Measurements from ENCODE around the gene KCTD16.

DNA sequence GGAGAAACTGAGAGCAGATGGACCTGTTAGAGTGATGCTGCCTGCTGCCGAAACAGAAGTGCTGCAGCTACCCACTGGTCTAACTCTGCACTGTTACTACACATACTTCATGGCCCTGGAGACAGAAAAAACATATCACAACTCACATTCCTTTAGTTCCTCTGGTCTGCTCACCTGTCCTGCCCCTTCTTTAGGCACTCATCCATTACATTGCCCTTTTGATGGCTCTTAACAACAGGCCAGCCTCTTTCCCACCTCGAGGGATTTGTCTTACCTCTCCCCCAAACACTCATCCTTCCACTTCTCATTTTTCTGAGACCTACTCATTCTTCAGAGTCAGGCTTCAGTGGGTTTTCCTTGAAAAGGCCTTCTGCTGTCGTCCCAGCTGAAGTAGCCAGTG is 49.2 kb downstream of the KCTD16 start:
- TF ChIP-seq, protein P1, sequence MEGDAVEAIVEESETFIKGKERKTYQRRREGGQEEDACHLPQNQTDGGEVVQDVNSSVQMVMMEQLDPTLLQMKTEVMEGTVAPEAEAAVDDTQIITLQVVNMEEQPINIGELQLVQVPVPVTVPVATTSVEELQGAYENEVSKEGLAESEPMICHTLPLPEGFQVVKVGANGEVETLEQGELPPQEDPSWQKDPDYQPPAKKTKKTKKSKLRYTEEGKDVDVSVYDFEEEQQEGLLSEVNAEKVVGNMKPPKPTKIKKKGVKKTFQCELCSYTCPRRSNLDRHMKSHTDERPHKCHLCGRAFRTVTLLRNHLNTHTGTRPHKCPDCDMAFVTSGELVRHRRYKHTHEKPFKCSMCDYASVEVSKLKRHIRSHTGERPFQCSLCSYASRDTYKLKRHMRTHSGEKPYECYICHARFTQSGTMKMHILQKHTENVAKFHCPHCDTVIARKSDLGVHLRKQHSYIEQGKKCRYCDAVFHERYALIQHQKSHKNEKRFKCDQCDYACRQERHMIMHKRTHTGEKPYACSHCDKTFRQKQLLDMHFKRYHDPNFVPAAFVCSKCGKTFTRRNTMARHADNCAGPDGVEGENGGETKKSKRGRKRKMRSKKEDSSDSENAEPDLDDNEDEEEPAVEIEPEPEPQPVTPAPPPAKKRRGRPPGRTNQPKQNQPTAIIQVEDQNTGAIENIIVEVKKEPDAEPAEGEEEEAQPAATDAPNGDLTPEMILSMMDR (IDR thresholded peaks at IDR 0.05) = no peak
- TF ChIP-seq, protein P2, sequence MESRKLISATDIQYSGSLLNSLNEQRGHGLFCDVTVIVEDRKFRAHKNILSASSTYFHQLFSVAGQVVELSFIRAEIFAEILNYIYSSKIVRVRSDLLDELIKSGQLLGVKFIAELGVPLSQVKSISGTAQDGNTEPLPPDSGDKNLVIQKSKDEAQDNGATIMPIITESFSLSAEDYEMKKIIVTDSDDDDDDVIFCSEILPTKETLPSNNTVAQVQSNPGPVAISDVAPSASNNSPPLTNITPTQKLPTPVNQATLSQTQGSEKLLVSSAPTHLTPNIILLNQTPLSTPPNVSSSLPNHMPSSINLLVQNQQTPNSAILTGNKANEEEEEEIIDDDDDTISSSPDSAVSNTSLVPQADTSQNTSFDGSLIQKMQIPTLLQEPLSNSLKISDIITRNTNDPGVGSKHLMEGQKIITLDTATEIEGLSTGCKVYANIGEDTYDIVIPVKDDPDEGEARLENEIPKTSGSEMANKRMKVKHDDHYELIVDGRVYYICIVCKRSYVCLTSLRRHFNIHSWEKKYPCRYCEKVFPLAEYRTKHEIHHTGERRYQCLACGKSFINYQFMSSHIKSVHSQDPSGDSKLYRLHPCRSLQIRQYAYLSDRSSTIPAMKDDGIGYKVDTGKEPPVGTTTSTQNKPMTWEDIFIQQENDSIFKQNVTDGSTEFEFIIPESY (IDR thresholded peaks at IDR 0.05; ENCODE audit: borderline replicate concordance, low read depth) = no peak
- TF ChIP-seq EP300 (IDR thresholded peaks at IDR 0.05; ENCODE audit: borderline replicate concordance in 1 of 2, low read depth in 1 of 2, low read length in 1 of 2) (no peak), RFX5 (IDR thresholded peaks at IDR 0.05; ENCODE audit: low read length) (no peak), TAF1 (IDR thresholded peaks at IDR 0.05; ENCODE audit: borderline replicate concordance, low read depth, low read length) (no peak), CHD2 (IDR thresholded peaks at IDR 0.05; ENCODE audit: low read length, partially characterized antibody) (no peak), POLR2AphosphoS5 (IDR thresholded peaks at IDR 0.05; ENCODE audit: low read depth, low read length) (no peak), JUND (IDR thresholded peaks at IDR 0.05) (no peak), MXI1 (IDR thresholded peaks at IDR 0.05; ENCODE audit: low read depth, low read length) (no peak), NFIC (IDR thresholded peaks at IDR 0.05; ENCODE audit: borderline replicate concordance) (no peak), YY1 (IDR thresholded peaks at IDR 0.05; ENCODE audit: low read depth) (no peak)
- TF ChIP-seq, protein P3, sequence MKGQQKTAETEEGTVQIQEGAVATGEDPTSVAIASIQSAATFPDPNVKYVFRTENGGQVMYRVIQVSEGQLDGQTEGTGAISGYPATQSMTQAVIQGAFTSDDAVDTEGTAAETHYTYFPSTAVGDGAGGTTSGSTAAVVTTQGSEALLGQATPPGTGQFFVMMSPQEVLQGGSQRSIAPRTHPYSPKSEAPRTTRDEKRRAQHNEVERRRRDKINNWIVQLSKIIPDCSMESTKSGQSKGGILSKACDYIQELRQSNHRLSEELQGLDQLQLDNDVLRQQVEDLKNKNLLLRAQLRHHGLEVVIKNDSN (IDR thresholded peaks at IDR 0.05; ENCODE audit: borderline replicate concordance, low read depth) = no peak
- TF ChIP-seq, protein P4, sequence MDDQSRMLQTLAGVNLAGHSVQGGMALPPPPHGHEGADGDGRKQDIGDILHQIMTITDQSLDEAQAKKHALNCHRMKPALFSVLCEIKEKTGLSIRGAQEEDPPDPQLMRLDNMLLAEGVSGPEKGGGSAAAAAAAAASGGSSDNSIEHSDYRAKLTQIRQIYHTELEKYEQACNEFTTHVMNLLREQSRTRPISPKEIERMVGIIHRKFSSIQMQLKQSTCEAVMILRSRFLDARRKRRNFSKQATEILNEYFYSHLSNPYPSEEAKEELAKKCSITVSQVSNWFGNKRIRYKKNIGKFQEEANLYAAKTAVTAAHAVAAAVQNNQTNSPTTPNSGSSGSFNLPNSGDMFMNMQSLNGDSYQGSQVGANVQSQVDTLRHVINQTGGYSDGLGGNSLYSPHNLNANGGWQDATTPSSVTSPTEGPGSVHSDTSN (IDR thresholded peaks at IDR 0.05) = no peak

All from SK-N-SH (cell line).